ENCODE measurements around the gene SPATA9.

Gene SPATA9

GRCh38 chr5:95646569-95647431 lies 36.0 kb downstream of the SPATA9 start, which contains the start of gene RFESD:
Gene RFESD, plus strand, starts transcription at chr5:95646777. Its CDS starts 5,495 bp downstream, at chr5:95652272.
- peak; percentile 26; the same call in 1 of the 2 replicates for TF ChIP-seq CTCF (conservative IDR thresholded peaks at IDR 0.05)
- TF ChIP-seq ZFX (IDR thresholded peaks at IDR 0.05) = peak; percentile 30; the same call in 1 of the 2 replicates
- peak within 1 kb of the TSS; percentile 70 for H3K27ac ChIP-seq

- peak overlapping the region; percentile 30 for H3K27ac ChIP-seq
Observed at GRCh38 chr5:95646226-95646568, 36.6 kb downstream of the SPATA9 start.

- peak; percentile 95 for TF ChIP-seq CTCF (conservative IDR thresholded peaks at IDR 0.05)
- no peak for TF ChIP-seq ZFX (IDR thresholded peaks at IDR 0.05)
Observed at GRCh38 chr5:95644351-95645042, 38.3 kb downstream of the SPATA9 start.

GRCh38 chr5:95643152-95643551 lies 39.6 kb downstream of the SPATA9 start:
- H3K27ac ChIP-seq = peak overlapping the region; percentile 5; the same call in 1 of the 2 replicates

More at GRCh38 chr5:95644351-95645042, 38.3 kb downstream of the SPATA9 start:
- H3K27ac ChIP-seq = no peak overlapping the region; the same call in 1 of the 2 replicates

GRCh38 chr5:95641741-95642220 lies 41.0 kb downstream of the SPATA9 start:
- TF ChIP-seq CTCF (conservative IDR thresholded peaks at IDR 0.05) (no peak), ZFX (IDR thresholded peaks at IDR 0.05) (no peak)
- H3K27ac ChIP-seq = peak overlapping the region; percentile 65

More at GRCh38 chr5:95643152-95643551, 39.6 kb downstream of the SPATA9 start:
- TF ChIP-seq ZFX (IDR thresholded peaks at IDR 0.05) (no peak), CTCF (conservative IDR thresholded peaks at IDR 0.05) (no peak)

- no peak overlapping the region for H3K27ac ChIP-seq
- TF ChIP-seq ZFX (IDR thresholded peaks at IDR 0.05) (no peak), CTCF (conservative IDR thresholded peaks at IDR 0.05) (no peak)
Observed at GRCh38 chr5:95638632-95639031, 44.2 kb downstream of the SPATA9 start.

- TF ChIP-seq CTCF (conservative IDR thresholded peaks at IDR 0.05) (no peak), ZFX (IDR thresholded peaks at IDR 0.05) (no peak)
- H3K27ac ChIP-seq = no peak overlapping the region
Observed at GRCh38 chr5:95634081-95634480, 48.7 kb downstream of the SPATA9 start.
